ENCODE data around the gene PSD2. TPM values are rescaled to one million over a fixed set of nuclear protein-coding genes. Genes with fewer than 3 reads are reported as not detected.

PSD2 gene
- total RNA-seq, 1 donor from 2014 or later = not detected

- DNase-seq (ENCODE audit: missing footprints) (no peak), ATAC-seq (peak; percentile 4)
- intact Hi-C loops (cut with DNase I) = loop anchor here (10.0 kb wide), 1 partner anchor 211 kb away; no protein-coding TSS in a partner anchor
Measured at GRCh38 chr5:139845846-139846681, 50.5 kb downstream of the PSD2 start.

- DNase-seq (ENCODE audit: missing footprints) (no peak), ATAC-seq (no peak)
- intact Hi-C loops (cut with DNase I) = loop anchor here (10.0 kb wide), 1 partner anchor 212 kb away; no protein-coding TSS in a partner anchor
Measured at GRCh38 chr5:139847091-139847490, 51.5 kb downstream of the PSD2 start.

GRCh38 chr5:139847790-139848507, 52.3 kb downstream of the PSD2 start:
- DNase-seq (ENCODE audit: missing footprints) = peak; percentile 83
- intact Hi-C loops (cut with DNase I) = loop anchor here (10.0 kb wide), 1 partner anchor 213 kb away; no protein-coding TSS in a partner anchor
- ATAC-seq = peak; percentile 72

- no peak for DNase-seq (ENCODE audit: missing footprints)
Measured at GRCh38 chr5:139848508-139849100, 53.0 kb downstream of the PSD2 start.

GRCh38 chr5:139849501-139849900, 53.9 kb downstream of the PSD2 start:
- intact Hi-C loops (cut with DNase I) = loop anchor here (10.0 kb wide), 1 partner anchor 215 kb away; no protein-coding TSS in a partner anchor
- DNase-seq (ENCODE audit: missing footprints) = no peak
- ATAC-seq = no peak

More at GRCh38 chr5:139848508-139849100, 53.0 kb downstream of the PSD2 start:
- ATAC-seq = peak; percentile 27
- intact Hi-C loops (cut with DNase I) = loop anchor here (10.0 kb wide), 1 partner anchor 214 kb away; no protein-coding TSS in a partner anchor

GRCh38 chr5:139849942-139850341, 54.3 kb downstream of the PSD2 start:
- intact Hi-C loops (cut with DNase I) = loop anchor here (10.0 kb wide), 1 partner anchor 215 kb away; no protein-coding TSS in a partner anchor
- DNase-seq (ENCODE audit: missing footprints) (no peak), ATAC-seq (no peak)

GRCh38 chr5:139850423-139851016, 54.9 kb downstream of the PSD2 start:
- ATAC-seq (no peak), DNase-seq (ENCODE audit: missing footprints) (no peak)
- intact Hi-C loops (cut with DNase I) = no loop called here

GRCh38 chr5:139851558-139851957, 56.0 kb downstream of the PSD2 start:
- no peak for ATAC-seq
- intact Hi-C loops (cut with DNase I) = no loop called here
- DNase-seq (ENCODE audit: missing footprints) = no peak

- no peak for ATAC-seq
- no peak for DNase-seq (ENCODE audit: missing footprints)
- intact Hi-C loops (cut with DNase I) = no loop called here
Measured at GRCh38 chr5:139852696-139853095, 57.1 kb downstream of the PSD2 start.

GRCh38 chr5:139854029-139854605, 58.5 kb downstream of the PSD2 start:
- ATAC-seq (no peak), DNase-seq (ENCODE audit: missing footprints) (no peak)
- intact Hi-C loops (cut with DNase I) = no loop called here

GRCh38 chr5:139854953-139855352, 59.3 kb downstream of the PSD2 start:
- intact Hi-C loops (cut with DNase I) = no loop called here
- ATAC-seq (no peak), DNase-seq (ENCODE audit: missing footprints) (no peak)

GRCh38 chr5:139855451-139855850, 59.8 kb downstream of the PSD2 start:
- DNase-seq (ENCODE audit: missing footprints) (no peak), ATAC-seq (no peak)
- intact Hi-C loops (cut with DNase I) = no loop called here

- DNase-seq (ENCODE audit: missing footprints) (no peak), ATAC-seq (no peak)
- intact Hi-C loops (cut with DNase I) = no loop called here
Measured at GRCh38 chr5:139855946-139856540, 60.4 kb downstream of the PSD2 start.

GRCh38 chr5:139856714-139857113, 61.1 kb downstream of the PSD2 start:
- DNase-seq (ENCODE audit: missing footprints) (no peak), ATAC-seq (no peak)
- intact Hi-C loops (cut with DNase I) = no loop called here

GRCh38 chr5:139859013-139859412, 63.4 kb downstream of the PSD2 start:
- DNase-seq (ENCODE audit: missing footprints) (no peak), ATAC-seq (no peak)
- intact Hi-C loops (cut with DNase I) = no loop called here

GRCh38 chr5:139861021-139861888, 65.6 kb downstream of the PSD2 start:
- intact Hi-C loops (cut with DNase I) = no loop called here
- no peak for DNase-seq (ENCODE audit: missing footprints)
- ATAC-seq = no peak

GRCh38 chr5:139861889-139862207, 66.2 kb downstream of the PSD2 start:
- no peak for ATAC-seq
- intact Hi-C loops (cut with DNase I) = no loop called here
- peak; percentile 26 for DNase-seq (ENCODE audit: missing footprints)
